DMS114 treated with DMSO at 0.1 percent for 48 hours (cell line): ENCODE results near the gene ZNF800.
"Not testable (repeated sequence)": the region's sequence is repeated elsewhere in the genome, so short reads cannot be mapped to it uniquely, and the experiment has no call there.

Experiments used
- DNase-seq: peaks from one replicate; lab custom pipeline; 2025; ENCODE audit not compliant: unreplicated experiment; lab: John Stamatoyannopoulos, UW

The ZNF800 gene, protein sequence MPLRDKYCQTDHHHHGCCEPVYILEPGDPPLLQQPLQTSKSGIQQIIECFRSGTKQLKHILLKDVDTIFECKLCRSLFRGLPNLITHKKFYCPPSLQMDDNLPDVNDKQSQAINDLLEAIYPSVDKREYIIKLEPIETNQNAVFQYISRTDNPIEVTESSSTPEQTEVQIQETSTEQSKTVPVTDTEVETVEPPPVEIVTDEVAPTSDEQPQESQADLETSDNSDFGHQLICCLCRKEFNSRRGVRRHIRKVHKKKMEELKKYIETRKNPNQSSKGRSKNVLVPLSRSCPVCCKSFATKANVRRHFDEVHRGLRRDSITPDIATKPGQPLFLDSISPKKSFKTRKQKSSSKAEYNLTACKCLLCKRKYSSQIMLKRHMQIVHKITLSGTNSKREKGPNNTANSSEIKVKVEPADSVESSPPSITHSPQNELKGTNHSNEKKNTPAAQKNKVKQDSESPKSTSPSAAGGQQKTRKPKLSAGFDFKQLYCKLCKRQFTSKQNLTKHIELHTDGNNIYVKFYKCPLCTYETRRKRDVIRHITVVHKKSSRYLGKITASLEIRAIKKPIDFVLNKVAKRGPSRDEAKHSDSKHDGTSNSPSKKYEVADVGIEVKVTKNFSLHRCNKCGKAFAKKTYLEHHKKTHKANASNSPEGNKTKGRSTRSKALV

DNA sequence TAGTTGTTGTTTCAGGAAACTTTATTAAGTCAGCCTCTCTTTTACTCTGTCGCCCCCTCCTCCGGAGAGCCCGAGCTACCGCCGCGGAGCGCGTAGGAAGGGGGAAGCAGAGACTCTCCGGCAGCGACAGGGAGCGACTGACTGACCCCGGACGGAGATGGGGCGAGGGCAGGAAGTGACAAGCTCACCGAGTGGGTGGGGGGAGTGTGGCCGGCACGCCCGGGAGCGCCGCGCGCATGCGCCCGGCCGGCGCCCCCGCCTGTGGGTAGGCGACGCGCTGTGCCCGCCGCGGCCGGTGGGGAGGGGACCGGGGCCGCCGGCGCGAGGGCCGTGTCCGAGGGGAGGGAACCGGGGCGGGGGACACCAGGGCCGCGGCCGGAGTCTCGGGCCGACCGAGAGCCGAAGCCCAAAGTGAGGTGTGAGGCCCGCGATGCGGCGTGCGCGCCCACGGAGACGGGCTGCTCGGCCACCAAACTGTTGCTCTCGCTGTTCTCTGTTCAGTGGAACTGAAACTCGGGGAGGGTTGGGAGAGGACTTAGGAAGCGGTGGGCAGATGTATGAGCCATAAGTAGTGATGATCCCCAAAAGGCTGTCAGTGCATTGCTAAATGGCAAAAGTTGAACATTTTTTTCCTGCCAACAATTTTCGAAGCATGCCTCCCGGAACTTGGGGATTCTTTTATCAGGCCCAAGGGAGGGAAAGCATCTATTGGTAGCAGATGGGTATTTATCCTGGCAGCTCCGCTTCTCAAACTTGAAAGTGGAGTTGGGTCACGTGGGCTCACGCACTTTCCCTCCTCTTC lies at the start of gene ZNF800:
TSS of gene ZNF800 (minus strand) at position 143 of the 802 bp plus-strand sequence. CDS start 1,151 bp downstream, outside the sequence.
- peak; percentile 52 for DNase-seq

DNA sequence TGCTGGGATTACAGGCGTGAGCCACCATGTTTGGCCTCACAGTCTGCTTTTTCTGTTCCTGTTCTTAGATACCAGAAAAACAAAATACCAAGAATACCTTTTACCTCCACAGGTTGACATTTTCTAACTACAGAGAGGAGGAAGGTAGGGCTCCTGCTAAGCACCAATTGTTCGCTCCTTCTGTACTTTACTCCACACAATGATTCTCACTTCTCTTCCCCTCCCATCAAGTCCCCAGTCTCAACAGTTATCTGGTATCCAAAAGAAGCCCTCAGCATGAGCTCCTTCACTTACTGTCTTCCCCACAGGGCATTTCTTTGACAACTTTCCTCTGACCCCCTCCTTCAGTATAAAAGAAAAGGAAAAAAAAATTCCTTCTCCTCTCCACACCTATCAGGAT lies 47.7 kb upstream of the ZNF800 start:
- no peak for DNase-seq

DNA sequence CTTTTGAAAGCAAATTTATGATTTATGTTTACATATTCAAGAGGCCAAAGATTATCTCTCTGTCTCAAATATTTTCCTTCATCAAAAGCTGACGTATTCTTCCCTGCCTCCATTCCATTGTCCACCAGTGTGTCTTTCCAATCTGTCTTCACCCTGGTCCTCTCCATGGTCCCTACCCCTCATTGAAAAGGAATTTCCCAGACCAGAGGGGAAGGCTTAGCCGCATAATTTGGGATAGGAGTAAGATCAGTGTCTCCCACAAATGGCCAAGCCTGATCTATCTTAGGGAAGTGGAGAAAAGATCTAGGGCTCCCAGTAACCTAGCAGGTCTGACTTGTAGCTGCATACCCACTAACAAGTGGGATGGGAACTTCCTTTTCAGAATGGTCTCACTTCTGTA lies 46.3 kb upstream of the ZNF800 start:
- DNase-seq = no peak

DNA sequence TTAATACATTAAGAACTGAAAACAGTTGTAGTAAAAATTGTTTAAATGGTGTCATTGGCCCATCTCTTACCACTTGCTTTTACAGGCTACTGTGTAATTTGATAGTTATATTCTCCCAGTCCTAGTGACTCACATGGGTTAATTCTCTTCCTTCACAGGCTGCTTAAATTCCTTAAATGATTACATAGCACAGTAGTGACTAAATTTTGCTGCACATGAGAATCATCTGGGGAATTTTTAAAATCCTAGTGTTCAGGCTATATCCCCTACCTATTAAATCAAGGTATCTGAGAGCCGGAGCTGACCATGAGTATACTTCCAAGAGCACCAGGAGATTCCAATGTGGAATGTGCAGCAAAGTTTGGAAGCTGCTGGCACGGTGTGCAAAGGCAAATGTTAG lies 45.3 kb upstream of the ZNF800 start:
- no peak for DNase-seq

DNA sequence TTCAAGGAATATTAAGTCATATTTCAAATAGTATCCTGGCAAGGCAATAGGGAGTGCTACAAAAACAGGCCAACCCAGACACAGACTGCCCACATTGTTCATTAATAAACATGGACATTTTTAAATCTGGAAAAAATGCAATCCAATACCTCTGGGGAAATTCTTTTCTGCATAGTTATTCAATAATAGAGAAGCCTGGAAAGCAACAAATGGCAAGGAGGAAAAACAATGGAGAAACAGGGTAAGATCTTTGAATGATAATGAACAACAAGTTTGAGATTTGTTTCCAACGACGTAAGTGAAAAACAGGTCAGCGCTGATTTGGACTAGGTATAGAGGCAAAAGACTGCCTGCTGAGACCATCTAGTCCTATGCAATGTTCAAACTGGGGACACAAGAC lies 44.7 kb upstream of the ZNF800 start:
- no peak for DNase-seq

DNA sequence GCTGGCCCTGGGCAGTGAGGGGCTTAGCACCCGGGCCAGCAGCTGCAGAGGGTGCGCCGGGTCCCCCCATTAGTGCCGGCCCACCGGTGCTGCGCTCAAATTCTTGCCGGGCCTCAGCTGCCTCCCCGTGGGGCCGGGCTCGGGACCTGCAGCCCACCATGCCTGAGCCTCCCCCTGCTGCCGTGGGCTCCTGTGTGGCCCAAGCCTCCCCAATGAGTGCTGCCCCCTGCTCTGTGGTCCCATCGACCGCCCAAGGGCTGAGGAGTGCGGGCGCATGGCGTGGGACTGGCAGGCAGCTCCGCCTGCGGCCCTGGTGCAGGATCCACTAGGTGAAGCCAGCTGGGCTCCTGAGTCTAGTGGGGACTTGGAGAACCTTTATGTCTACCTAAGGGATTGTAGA lies 36.8 kb upstream of the ZNF800 start:
- DNase-seq = not testable (repeated sequence)

DNA sequence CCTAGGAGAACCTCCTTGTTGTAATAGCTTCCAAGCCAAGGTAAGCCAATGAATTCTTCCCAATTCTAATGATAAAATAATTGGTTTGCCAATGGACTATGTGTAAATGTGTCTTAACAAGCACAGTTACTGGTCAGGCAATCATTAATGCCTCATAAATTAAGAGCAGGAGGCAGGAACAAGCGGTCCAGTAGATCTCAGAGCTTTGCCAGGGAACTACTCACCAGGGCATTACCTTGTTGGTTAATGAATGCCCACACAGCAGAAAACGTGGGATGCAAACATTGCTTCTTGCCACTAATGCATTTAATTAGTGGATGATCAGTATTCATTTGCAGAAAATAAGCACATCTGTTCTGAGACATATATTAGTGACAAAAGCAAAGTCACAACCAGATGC lies 26.7 kb upstream of the ZNF800 start:
- DNase-seq = no peak

DNA sequence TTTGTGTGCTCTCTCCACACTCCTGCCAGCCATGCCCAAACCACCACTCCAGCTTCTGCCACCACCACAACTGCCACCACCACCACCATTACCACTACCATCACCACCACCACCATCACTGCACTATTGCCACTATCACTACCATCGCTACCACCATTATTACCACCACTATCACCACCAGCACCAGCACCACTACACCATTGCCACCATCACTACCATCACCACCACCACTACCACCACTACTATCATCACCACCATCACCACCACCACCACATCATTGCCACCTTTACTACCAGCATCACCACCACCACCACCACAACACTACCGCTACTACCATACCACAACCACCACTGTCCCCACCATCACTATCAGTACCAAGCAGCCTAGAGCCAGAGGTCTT lies 26.0 kb upstream of the ZNF800 start:
- no peak for DNase-seq

DNA sequence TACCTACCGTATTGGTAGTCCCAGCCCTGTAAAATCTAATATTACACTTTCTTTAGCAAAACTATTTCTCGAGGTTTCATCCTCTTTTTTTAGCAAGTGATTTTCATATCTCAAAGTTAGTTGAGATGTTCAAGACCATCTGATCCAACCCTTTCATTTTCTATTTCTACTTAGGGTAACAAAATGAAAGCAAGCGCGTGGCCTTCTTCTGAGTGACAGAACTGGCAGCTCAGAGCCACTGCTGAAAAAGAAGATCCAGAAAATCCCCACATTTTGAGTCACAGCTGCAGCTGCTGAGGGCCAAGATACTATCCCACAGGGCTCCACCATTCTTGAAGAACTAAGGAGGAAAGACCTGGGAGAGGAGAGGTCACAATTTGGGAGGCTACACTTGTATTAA lies 24.8 kb upstream of the ZNF800 start:
- no peak for DNase-seq

DNA sequence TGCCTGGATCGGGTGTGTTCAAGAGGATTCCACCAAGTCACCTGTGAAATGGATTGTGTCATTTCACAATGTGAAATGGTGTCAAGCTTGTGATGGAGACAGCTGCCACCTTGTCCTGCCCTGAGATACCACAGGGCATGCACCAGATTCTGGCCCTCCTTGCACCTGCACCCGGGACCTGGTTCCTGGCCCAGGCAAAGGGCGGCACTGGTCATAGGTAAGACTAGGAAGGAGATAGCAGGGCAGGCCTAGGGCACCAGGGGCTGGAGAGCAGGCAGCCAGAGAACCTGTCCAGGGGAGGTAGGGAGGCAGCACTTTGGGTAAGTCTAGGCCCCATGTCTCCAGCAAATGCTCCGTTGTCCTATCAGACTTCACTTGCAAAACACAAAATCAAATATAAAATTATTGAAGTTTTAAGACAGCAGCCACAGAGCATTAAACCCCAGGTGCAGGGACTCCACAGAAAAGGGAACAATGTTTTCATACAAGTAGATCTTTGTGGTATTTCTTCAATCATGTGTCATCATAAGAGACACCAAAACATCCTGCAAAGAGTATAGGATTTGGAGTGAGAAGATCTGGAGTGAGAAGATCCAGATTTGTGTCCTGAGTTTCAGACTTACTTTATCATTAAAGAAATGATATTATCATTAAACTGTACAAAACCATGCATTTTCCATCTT lies 22.7 kb upstream of the ZNF800 start:
- no peak for DNase-seq

DNA sequence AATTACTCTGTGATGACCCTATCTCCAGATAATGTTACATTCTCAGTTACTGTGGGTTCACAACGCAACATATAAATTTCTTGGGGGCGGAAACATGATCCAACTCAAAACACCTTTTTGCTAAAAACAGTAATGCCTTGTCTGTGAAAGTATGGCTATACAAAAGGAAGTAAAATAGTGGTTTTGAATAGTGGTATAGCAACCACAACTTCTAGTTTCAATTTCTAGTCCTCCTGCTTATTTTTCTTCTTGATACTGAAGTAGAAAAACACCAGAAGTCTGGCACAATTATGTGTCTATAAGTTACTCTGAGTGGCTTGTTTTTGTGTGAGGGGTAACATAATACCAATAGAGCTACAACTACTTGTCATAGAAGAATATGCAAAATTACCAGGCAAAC lies 21.5 kb upstream of the ZNF800 start:
- DNase-seq = no peak

DNA sequence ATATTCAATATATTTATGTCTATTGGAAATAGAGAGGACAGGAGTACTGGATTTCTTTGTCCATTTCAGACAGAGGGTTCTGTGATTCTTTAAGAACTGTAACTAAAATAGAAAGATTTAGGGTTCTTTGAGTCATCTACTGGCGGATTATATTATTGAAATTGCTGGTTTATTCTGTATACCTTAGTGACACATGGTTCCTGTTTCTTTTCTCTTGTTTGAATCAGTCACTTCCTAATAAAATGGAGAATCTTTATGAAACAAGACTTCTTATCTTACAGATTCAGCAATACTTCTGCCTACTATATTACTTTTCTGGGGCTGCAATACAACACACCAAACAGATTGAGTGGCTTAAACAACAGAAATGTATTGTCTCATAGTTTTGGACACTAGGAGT lies 20.8 kb upstream of the ZNF800 start:
- DNase-seq = no peak

DNA sequence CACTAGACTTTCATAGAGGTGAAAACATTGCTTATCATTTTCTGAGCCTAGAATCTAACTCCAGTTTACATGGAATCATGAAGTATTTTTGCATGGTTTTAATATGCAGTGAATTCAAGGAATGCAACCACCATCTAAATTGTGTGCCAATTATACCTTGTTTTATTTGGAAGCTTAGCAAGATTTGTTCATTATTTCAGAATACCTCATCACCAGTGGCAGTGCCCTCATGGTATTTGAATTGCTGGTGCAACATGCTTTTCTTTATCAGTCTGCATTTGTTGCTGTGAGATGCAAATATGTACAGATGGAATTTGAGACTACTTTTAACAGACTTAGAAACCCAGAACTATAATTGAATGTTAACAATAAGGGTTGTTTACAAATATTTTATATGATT lies 18.7 kb upstream of the ZNF800 start:
- no peak for DNase-seq

DNA sequence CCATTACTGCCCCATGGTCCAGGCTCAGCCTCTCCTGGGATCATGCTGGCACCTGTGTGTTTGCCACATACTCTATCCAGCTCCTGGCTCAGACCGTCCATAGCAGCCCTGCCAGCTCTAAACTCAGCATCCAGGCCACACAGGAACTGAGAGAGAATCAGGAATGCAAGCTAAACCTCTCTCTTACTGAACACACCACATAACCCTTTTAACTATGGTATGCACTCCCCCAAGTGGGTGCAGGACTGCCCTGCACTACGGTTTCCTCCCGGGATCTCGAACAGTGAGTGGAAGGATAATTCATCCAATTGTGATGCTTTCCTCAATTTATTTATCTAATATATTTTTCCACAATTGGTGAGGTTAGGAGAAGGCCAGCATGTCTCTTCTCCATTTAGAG lies 17.1 kb upstream of the ZNF800 start:
- DNase-seq = no peak

DNA sequence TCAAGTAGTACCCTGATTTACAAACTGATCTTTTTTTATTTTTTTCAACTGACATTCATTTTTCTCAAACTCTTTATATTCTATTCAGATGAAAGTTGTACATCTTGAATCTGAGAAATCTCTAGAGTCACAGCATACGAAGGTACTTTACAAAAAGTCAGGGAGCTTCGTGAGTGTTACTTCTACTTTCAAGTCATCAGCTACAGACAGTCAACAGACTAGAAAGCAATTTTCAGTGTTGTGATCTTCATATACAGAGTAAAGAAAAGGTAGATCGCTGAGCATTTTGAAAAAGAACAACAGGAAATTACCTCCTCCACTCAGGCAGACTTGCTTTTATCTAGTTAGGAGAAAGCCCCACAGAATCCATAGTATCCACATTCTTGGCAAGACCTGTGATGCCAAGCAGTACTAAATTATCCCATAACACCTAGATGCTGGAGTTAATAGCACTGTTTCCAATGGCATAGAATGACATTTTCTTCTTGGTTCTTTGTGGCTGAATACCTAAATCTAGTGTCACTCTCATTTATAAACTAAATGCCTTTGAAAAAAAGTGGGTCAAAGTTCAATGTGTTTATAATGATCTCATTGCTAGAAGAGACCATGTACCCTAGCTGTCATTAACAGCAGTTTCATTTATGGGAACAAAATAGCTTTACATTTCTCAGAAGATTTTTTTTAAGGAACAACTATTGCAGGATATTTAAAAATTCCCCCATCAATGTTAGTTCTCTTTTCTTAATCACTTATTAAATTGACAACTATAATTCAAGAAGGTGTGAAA lies 12.0 kb upstream of the ZNF800 start:
- DNase-seq = no peak

DNA sequence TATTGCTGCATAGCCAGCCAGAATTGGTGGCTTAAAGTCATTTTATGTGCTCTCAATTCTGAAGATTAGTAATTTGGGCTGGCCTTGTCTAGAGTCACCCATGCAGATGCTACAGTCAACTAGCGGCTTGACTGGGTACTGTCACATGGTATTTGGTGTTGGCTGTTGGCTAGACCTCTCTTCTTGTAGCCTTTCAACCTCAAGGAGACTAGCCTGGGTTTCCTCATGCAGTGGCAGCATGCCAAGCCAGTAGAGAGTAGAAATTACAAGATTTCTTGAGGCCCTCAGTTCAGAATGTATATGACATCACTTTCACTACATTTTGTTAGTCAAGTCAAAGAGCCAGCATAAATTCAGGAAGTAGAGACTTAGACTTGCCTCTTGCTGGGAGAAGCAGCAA lies 3.7 kb upstream of the ZNF800 start:
- DNase-seq = no peak

DNA sequence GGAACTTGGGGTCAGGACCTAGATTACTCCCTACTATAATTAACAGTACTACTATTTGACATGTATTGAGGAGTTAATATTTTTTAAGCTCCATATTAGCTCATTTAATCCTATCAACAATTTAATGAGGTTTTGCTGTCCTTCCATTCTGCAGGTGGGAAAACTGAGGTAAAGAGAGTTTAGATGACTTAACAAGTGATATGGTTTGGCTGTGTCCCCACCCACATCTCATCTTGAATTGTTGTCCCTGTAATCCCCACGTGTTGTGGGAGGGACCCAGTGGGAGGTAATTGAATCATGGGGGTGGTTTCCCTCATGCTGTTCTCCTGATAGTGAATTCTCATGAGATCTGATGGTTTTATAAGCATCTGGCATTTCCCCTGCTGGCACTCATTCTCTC lies 2.6 kb upstream of the ZNF800 start:
- DNase-seq = not testable (repeated sequence)

DNA sequence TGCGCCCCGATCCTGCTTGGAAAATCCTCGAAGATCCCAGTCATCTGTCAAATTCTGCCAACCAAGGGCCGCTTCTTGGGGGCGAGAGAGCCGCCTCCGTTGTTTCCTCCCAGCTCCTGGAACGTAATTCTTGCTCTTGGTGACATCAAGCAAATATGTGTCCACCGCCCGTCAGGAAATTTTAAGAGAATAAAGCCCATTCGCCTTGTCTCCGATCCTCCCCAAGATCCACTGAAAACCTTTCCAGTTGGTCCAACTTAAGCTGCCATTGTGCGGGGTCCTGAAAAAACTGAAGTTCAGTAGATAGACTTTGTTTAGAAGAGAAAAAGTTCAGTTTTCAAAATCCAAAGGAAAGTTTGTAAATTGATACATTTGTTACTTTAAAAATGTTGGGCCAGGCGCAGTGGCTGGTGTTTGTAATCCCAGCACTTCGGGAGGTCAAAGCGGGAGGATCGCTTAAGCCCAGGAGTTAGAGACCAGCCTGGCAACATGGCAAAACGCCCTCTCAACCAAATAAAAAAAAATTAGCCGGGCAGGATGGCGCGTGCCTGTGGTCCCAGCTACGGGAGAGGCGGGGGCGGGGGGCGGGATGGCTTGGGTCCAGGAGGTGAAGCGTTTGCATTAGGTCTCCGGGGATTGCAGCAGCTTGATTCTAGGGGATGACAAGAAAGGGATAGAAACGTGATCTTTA lies 1.0 kb upstream of the ZNF800 start:
- peak; percentile 11 for DNase-seq

DNA sequence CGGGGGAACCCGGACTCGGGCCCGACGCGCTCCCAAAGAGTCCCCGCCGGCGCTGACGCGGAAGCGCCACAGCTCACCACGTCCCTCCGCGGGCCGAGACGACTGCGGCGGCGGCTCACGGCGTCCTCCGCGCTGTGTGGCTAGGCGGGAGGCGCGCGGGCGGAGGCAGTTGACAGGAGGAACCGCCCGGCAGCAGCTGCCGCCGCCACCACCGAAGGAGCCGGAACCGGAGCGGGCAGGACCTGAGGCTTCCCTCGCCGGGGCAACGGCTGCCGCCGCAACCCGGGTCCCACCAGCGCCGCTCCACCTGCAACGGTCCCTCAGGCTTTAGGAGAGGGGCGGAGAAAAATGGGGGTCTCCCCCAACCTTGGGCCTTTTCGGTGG lies 334 bp downstream of the ZNF800 start:
- no peak for DNase-seq

DNA sequence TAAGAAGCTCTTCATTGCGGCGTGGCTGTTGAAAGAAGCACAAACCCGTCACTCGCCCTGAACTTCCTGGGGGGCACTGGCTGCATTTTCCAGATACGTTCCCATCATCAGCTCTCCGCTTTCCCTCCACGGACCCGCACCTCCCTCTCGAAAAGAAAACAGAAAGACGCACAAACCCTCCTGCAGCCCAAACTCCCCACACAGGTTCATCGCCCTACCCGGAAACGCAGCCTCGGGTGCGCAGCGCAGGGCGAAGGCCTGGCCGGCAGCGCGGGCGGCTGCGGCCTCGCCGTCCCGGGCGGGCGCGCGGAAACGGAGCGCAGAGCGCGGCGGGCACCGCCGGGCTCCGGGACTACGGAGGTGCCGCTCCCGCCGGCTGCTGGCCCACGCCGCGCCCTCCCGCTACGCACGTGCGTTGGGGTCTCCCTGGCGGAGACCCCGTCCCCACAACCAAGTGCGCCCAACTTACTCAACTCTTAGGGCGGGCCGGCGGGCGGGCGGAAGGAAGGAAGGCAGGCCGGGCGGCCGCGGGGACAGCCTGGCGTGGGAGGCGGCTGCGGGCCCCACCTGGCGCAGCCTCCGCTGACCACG lies 822 bp downstream of the ZNF800 start:
- DNase-seq = no peak
